ENCODE results near the gene TMEM125. TPM values are rescaled to one million over a fixed set of nuclear protein-coding genes. Genes with fewer than 3 reads are reported as not detected.
A peak's percentile ranks its signal among the peaks of the same experiment; 100 is the strongest.

Gene TMEM125
- total RNA-seq, 2 donors from 2014 or later: 11.7 to 16.6 TPM

DNA sequence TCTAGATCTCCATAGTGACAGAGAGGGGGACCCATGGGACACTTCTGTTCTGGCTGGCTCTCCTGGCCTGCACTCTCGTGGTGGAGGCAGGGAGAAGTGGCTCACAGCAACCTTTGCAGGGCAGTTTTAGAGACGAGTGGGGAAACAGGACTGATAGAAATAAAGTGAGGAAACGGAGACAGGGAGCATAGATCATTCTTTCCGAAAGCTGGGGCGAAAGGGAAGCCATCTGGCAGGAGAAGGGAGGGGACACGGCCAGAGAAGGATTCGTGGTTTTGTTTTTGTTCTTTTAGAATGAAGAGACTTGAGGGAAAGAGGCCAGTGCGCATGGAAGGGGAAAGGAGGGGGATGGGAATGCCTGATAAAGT is 34.5 kb downstream of the TMEM125 start:
- no peaks in the 10 kb centered on the region for H3K36me3 Mint-ChIP-seq (ENCODE audit: low read depth)
- no peaks in the 10 kb centered on the region for H3K9me3 ChIP-seq (ENCODE audit: control insufficient read depth, low read length)
- H3K36me3 ChIP-seq (ENCODE audit: control insufficient read depth, insufficient read depth, low read length): no peaks in the 10 kb centered on the region
- H3K9ac ChIP-seq (ENCODE audit: extremely low read depth, low read length, poor library complexity, severe bottlenecking): no peak overlapping the region
- no peaks in the 10 kb centered on the region for H3K9me3 Mint-ChIP-seq
- H3K27ac Mint-ChIP-seq: peak overlapping the region; percentile 5
- H3K4me1 Mint-ChIP-seq: peaks cover 17% of the 10 kb centered on the region
- peaks cover 1% of the 10 kb centered on the region for H3K27me3 Mint-ChIP-seq (ENCODE audit: insufficient read depth)
- H3K4me1 ChIP-seq (ENCODE audit: control insufficient read depth, insufficient read depth, low read length): no peaks in the 10 kb centered on the region
- TF ChIP-seq, protein P1, sequence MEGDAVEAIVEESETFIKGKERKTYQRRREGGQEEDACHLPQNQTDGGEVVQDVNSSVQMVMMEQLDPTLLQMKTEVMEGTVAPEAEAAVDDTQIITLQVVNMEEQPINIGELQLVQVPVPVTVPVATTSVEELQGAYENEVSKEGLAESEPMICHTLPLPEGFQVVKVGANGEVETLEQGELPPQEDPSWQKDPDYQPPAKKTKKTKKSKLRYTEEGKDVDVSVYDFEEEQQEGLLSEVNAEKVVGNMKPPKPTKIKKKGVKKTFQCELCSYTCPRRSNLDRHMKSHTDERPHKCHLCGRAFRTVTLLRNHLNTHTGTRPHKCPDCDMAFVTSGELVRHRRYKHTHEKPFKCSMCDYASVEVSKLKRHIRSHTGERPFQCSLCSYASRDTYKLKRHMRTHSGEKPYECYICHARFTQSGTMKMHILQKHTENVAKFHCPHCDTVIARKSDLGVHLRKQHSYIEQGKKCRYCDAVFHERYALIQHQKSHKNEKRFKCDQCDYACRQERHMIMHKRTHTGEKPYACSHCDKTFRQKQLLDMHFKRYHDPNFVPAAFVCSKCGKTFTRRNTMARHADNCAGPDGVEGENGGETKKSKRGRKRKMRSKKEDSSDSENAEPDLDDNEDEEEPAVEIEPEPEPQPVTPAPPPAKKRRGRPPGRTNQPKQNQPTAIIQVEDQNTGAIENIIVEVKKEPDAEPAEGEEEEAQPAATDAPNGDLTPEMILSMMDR (conservative IDR thresholded peaks at IDR 0.05): no peak
- DNase-seq: no peak
- H3K27me3 ChIP-seq (ENCODE audit: control insufficient read depth, insufficient read depth, low read length, poor library complexity, severe bottlenecking): no peaks in the 10 kb centered on the region
- H3K27ac ChIP-seq (ENCODE audit: low read depth, low read length): no peak overlapping the region
- no peak overlapping the region for H3K4me3 ChIP-seq (ENCODE audit: low read length)
- H3K4me3 Mint-ChIP-seq: no peak overlapping the region
- 86 to 87% methylated on average over 8 of the region's 8 CpGs for WGBS, 2 experiments (ENCODE audit: insufficient coverage in 1 of 2, insufficient read length in 1 of 2)

DNA sequence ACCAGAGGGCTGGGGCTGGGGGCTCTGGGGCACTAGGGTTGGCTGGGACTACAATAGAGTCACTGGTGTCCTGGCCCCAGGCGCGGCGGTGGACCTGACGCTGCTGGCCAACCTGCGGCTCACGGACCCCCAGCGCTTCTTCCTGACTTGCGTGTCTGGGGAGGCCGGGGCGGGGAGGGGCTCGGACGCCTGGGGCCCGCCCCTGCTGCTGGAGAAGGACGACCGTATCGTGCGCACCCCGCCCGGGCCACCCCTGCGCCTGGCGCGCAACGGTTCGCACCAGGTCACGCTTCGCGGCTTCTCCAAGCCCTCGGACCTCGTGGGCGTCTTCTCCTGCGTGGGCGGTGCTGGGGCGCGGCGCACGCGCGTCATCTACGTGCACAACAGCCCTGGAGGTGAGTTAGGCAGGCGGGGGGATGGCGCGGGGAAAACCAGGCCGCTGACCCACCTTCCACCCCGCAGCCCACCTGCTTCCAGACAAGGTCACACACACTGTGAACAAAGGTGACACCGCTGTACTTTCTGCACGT is 35.1 kb downstream of the TMEM125 start:
- no peak for DNase-seq
- Histone ChIP-seq H3K4me1 (ENCODE audit: control insufficient read depth, insufficient read depth, low read length) (no peaks in the 10 kb centered on the region), H3K9ac (ENCODE audit: extremely low read depth, low read length, poor library complexity, severe bottlenecking) (no peak overlapping the region), H3K9me3 (ENCODE audit: control insufficient read depth, low read length) (no peaks in the 10 kb centered on the region), H3K27ac (ENCODE audit: low read depth, low read length) (no peak overlapping the region), H3K36me3 (ENCODE audit: control insufficient read depth, insufficient read depth, low read length) (no peaks in the 10 kb centered on the region), H3K4me3 (ENCODE audit: low read length) (no peak overlapping the region), H3K27me3 (ENCODE audit: control insufficient read depth, insufficient read depth, low read length, poor library complexity, severe bottlenecking) (no peaks in the 10 kb centered on the region)
- Mint-ChIP-seq H3K27me3 (ENCODE audit: insufficient read depth) (peaks cover 1% of the 10 kb centered on the region), H3K4me1 (peaks cover 17% of the 10 kb centered on the region), H3K27ac (no peak overlapping the region), H3K9me3 (no peaks in the 10 kb centered on the region), H3K36me3 (ENCODE audit: low read depth) (no peaks in the 10 kb centered on the region), H3K4me3 (no peak overlapping the region)
- TF ChIP-seq, protein P1 (conservative IDR thresholded peaks at IDR 0.05): no peak
- 97 to 99% methylated on average over 37 to 46 of the region's 46 CpGs for WGBS, 2 experiments (ENCODE audit: insufficient coverage in 1 of 2, insufficient read length in 1 of 2)

DNA sequence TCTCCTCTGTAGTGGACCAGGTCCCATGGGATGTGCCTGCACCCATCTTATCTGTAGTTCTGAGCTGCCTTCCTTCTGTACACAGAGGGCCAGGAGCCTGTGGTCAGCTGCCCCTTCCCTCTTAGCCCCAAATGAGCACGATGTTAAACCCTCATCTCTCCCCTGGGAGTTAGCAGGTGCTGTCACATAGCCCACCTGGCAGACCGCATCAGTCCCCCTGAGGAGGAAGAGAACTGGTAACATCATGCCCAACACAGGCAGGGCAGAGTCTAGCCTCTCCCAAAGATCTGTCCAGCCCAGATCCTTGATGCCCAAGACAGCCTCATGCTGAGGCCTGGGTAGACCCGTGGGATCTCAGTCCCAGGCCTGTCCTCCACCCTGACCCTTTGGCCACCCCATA is 35.7 kb downstream of the TMEM125 start:
- Mint-ChIP-seq H3K9me3 (no peaks in the 10 kb centered on the region), H3K4me1 (peaks cover 17% of the 10 kb centered on the region), H3K36me3 (ENCODE audit: low read depth) (no peaks in the 10 kb centered on the region), H3K27me3 (ENCODE audit: insufficient read depth) (peaks cover 1% of the 10 kb centered on the region), H3K4me3 (no peak overlapping the region), H3K27ac (no peak overlapping the region)
- no peaks in the 10 kb centered on the region for H3K27me3 ChIP-seq (ENCODE audit: control insufficient read depth, insufficient read depth, low read length, poor library complexity, severe bottlenecking)
- 94 to 95% methylated on average over 2 to 3 of the region's 3 CpGs for WGBS, 2 experiments (ENCODE audit: insufficient coverage in 1 of 2, insufficient read length in 1 of 2)
- no peaks in the 10 kb centered on the region for H3K36me3 ChIP-seq (ENCODE audit: control insufficient read depth, insufficient read depth, low read length)
- H3K27ac ChIP-seq (ENCODE audit: low read depth, low read length): no peak overlapping the region
- no peak overlapping the region for H3K4me3 ChIP-seq (ENCODE audit: low read length)
- TF ChIP-seq, protein P1 (conservative IDR thresholded peaks at IDR 0.05): no peak
- H3K9me3 ChIP-seq (ENCODE audit: control insufficient read depth, low read length): no peaks in the 10 kb centered on the region
- no peaks in the 10 kb centered on the region for H3K4me1 ChIP-seq (ENCODE audit: control insufficient read depth, insufficient read depth, low read length)
- no peak overlapping the region for H3K9ac ChIP-seq (ENCODE audit: extremely low read depth, low read length, poor library complexity, severe bottlenecking)
- no peak for DNase-seq

Measured in endodermal cell (in vitro differentiated cells).